Stimulated activated CD4-positive, alpha-beta T cell treated with anti-CD3 and anti-CD28 coated beads, Interleukin-2, amount 100 ng/mL, for 48 hours (primary cell): Measurements from ENCODE around the gene GGT6.

Experiments
- DNase-seq, 2 donors: peaks; one replicate each; pipeline ENCODE4 v3.0.0-alpha.2; 2020

Gene GGT6

DNA sequence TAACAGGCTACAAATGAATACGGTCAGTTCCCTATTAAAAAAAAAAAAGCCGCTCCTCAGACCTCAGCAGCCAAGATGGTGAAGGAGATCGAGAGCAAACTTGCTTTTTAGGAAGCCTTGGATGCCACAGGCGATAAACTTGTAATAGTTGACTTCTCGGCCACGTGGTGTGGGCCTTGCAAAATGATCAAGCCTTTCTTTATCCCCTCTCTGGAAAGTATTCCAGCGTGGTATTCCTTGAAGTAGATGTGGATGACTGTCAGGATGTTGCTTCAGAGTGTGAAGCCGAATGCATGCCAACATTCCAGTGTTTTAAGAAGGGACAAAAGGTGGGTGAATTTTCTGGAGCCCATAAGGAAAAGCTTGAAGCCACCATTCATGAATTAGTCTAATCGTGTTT is 11.8 kb upstream of the GGT6 start:
- no peak for DNase-seq

DNA sequence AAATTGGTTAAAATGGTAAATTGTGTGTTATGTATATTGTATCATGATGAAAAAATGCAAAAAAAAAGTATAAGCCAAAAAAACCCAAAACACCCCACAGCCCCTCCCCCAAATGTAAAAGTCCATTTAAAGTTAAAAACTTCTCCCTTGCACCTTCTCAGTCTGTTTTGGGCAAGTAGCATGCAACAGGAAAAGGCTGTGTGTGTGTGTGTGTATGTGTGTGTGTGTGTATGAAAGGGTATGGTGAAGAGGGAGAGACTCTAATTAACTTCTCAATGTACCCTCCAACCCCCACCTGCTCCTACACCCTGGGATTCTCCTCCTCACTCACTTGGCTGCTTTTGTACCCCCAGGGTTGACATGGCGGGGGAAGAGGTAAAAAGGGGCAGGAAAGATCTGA is 9.2 kb upstream of the GGT6 start:
- no peak for DNase-seq

DNA sequence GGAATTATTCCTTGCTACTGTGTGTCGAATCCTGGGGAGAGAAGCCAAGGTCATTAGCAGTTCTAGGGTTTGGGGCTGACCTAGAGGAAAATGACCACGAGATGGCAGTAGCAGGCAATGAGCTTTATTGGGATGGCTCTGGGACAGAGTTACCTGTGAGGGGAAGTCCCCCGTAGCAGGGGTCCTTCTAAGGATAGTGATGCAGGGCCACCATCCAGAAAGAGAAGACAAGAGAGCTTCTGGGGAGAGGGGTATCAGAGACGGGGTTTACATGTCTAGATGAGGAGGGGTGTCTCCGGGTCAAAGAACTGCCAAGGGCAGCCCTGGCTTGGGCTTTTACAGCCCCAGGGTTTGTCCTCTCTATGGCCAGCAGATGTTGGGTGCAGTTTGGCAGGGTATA is 6.4 kb upstream of the GGT6 start:
- DNase-seq = peak; percentile 55 to 64

DNA sequence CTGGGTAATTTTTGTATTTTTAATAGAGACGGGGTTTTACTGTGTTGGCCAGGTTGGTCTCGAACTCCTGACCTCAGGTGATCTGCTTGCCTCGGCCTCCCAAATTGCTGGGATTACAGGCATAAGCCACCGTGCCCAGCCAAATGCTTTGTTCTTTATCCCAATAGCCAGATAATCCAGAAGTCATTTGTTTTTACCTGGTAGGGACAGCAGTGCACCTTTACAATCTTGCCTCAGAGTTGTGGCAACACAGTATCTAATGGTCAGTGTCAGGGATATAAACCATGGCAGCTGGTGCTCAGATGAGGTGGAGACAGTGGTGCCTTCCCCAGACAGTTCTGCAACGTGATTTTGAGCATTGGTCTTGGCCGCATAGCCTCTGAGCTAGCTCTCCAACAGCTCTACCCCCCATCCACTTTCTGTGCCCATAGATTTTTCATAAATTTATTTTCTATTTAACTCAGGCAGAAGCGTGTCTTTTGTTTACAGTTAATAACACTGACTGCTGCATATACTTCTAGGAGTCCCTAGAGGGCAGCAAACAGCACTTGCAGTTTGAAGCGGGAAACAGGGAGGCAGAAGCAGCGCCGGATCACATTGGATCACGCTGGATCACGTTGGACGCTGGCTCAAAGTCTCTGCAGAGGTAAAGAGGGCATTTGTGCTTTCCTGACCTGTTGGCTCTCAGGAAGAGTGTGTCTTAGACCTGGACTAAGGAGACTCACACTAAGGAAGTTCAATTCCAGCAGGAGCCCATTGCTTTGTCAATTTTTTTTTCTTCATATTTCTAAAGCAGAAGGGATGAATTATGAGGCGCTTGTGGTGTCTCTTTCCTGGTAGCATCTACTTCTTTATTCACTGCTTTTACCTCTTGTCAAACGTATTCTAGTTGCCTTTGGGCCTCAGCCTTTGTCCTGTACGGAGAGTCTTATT is 5.1 kb upstream of the GGT6 start:
- peak; percentile 39 to 47 for DNase-seq

DNA sequence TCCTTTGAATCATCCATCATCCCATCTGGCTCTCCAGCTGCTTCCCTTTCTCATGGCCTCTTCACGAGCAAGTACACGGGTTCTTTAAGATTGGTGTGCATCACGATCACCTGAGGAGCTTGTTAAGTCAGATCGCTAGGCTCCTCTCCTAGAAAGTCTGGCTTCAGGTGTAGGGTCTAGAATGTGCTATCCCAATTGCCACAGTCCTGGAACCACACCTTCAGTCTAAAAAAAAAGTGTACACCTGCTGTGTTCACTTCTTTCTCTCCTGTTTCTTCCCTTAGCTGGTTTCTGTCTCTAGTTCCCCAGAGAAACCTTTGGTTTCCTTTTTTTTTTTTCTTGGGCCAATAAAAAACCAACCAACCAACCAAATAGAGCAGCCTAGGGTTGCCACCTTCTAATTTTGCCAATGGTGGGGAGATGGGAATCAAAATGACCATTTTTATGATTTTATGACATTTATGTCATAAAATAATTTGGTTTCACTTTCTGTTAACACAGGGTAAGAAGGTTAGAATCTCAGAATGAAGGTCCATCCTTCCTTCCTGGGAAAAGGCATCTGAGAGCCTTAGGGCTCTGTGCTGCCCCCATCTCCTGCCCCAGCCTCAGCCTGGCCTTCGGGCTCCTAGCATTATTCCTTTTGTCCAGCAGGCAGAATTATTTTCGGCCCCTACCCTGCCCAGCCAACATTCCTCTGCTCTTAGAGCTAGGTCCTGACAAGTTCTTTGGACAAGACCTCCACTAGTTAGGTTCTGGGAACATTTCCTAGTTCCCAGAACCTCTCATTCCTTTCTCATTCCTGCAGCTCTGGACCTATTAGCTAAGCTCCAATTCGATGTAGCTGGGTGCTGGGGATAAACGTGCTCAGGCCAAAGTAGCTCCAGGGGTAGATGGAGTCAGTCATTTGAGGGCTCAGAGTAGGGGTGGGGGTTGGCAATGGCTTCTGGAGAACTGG is 1.9 kb upstream of the GGT6 start:
- no peak for DNase-seq

DNA sequence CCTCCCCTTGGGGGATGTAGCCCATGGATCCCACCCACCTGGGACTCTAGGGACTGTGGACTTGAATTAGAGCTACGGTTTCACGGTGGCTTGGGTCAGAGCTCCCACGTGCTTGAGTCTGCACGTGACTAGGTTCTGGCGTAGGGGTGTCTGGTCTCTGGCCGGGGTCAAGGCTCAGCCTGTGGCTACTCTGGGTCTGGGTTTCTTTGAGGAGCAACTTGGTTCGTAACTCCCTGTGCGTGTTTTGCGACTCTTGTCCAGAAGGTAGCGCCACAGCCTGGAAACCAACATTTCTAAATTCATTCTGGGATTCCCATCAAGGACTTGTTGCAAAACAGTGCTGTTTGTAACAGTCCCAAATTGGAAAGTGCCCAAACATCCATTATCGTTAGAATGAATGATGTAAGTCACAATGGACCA is 470 bp upstream of the GGT6 start:
- DNase-seq = no peak

DNA sequence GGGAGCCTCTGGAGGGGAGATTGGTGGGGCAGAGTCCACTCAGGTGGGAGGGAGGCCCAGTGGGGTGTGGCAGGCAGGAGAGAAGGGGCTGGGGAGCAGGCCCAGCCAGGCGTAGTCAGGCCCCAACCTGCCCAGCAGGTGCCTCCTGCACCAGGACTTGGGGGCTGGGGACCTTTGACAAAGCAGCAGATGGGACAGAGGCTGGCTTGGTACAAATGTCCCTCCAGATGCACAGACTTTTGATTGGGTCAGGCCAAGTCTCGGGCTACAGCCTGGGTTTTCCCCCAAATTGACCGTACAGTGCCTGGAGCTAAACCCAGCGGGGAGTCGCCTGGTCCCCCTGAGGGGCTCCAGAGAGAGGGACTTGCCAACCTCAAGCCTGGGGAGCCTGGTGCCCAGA is 411 bp downstream of the GGT6 start:
- DNase-seq = no peak

DNA sequence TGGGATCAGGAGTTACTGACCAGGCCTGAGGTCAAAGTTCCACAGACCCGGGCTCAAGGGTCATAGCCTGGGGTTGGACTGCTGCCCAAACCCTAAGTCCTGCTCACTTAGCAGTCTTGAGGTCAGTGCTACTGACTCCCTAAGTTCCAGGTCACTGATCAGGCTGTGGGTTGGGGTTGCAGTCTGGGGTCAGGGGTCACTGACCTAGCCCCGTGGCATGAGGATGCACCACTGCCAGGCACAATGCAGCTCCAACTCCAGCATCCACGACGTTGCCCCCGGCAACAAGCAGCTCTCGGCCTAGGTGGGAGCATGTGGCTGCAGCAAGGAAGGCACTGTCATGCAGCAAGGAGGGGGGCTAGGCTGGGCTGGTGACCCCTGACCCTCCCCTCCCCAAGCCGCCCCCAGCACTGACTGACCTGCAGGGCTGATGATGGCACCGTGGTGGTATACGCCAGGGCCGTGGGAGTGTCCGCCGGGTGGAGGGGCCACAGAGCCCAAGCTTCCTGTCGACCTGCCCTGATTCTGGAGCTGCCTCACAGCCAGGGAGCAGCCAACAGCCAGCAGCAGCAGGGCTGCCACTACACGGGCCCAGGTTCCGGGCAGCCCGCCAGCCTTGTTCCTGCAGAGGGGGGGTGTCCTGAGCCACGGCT is 1.1 kb downstream of the GGT6 start:
- no peak for DNase-seq

DNA sequence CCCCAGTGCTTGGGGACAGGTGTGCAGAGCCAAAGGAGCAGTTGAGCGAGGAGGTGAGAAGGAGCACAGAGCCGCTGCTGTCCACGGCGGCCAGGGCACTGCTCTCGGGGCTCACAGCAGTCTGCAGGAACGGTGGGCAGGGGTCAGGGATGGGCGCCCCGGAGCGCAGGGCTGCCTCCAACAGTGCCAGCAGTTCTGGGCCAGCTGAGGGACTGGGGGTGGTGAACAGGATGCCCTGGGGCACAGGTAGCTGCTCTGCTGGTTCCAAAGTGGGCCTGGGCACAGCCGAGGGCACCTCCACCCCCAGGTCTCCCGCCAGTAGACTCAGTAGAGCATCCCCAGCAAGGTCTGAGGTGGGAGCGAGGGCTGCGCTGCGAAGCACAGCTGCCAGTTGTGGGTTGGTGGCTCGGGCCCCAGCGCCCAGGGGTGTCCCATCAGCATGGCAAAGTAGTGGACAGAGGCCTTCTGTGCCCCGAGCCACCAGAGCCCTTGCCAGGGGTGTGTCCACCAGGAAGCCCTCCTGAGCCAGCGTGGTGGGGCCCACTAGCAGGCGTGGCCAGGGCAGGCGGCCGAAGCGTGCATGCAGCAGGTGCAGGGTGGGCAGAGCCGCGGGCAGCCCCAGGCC is 1.9 kb downstream of the GGT6 start:
- DNase-seq = no peak

DNA sequence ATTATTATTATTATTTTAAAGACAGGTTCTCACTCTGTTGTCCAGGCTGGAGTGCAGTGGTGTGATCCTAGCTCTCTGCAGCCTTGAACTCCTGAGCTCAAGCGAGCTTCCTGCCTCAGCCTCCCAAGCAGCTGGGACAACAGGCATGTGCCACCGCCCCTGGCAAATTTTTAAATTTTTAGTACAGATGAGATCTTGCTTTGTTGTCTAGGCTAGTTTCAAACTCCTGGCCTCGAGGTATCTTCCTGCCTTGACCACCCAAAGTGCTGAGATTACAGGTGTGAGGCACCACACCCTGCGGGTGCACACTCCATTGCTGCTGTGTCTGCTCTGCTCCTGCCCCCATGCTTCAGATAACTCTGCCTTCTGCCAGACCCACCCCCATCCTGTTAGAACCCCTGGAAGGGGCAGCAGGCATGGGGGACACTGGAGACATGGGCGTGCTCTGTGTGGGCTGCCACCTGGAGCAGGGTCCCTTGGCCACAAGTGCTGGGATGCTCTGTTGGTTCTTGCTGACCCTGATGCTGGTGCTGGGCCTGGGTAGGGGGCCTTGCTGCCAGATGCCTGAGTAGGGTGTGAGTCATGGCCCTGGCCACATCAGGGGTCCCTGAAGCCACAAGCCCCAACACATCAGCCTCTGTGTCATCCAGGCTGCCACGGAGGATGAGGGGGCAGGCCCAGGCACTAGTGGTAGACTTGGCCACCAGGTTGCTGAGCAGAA is 2.6 kb downstream of the GGT6 start:
- no peak for DNase-seq

DNA sequence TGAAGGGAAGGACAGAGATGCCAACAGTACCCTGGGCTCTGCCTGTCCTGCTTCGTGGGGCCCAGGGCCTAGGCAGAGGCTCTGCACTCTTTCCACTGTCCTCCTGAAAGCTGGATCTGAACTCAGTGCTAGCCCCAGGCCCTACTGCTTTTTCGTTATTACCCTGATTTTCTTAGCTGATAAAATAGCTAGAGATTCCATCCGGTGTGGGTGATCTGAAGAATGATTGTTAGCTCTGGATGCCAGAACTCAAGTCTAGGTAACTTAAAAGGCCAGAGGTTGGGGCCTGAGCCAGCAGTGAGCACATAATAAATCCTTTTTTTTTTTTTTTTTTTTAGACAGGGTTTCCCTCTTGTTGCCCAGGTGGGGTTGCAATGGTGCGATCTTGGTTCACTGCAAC is 3.4 kb downstream of the GGT6 start:
- DNase-seq = no peak

DNA sequence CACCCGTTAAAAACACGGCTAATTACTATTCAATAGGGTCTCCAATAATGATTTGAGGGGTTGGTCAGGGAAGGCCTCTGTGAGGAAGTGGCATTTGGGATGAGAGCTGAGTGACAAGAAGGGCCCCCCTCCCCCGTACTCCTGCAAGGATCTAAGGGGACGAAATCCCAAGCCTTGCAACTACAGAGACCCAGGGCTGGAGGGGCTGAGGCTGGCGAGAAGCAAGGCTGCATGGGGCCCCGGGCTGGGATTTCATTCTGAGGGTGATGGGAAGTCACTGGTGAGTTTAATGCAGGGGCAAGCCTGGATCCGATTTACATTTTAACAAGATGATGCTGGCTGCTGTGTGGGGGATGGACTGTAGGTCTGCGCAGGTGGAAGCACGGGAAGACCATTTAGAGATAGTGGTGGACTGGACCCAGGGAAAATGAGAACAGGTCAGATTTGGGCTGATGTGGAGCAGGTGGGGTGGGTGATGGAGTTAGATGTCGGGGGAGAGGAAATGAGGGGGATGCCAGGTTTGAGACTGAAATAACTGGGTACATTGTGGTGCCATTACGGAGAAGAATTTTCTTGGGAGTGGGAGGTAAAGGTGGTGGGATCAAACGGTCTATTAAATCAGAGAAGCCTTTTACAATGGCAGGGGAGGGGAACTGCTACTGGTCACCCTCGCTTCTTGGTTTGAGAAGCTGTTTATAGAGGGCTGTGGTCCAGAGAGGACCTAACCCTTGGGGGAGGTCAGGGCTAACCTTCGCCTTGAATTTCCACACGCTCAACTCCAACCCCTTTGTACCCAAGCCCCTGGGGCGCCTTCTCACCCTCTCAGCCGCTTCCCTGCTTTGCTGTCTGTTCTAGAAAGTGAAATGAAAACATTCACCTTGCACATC is 4.3 kb downstream of the GGT6 start:
- DNase-seq = no peak

DNA sequence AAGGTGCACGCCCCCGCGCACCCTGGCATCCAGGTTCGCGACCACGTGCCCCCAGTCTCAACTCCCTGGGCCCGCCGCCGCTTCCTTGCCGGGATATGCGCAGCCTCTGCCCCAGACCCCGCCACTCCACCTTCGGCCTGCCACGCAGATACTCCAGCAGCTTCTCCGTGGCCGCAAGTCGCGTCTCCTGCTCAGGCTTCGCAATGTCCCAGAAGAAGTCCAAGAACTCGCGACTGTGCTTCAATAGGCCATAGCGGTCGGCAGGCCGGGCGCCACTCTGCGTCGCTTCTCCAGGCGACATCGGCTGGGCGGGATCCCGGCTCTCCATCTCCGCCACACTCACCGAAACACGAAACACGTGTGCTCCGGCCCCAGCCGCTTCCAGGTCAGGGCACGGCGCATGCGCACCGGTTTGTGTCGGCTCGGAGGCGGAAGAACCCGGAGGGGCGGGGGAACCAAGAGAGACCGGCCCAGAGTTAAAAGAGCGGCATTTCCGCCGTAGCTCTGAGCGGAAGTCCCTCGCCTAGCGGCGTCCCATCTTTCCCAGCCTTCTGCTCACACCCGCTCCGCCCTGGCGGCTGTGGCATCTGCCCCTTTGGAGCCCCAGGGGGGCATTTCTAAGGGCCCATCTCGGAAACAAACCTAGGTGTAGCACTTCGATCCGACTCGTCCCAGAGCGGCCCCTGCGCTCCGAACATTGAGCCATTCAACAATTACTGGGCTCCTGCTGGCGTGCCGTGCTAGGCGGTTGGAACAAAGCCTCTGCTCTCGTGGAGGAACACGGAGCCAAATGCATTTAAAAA is 5.2 kb downstream of the GGT6 start, which contains the start of gene MYBBP1A:
MYBBP1A (minus strand) TSS at position 388 of the 803 bp plus-strand sequence; CDS start at position 328, 60 bp downstream.
- peak; percentile 97 for DNase-seq

DNA sequence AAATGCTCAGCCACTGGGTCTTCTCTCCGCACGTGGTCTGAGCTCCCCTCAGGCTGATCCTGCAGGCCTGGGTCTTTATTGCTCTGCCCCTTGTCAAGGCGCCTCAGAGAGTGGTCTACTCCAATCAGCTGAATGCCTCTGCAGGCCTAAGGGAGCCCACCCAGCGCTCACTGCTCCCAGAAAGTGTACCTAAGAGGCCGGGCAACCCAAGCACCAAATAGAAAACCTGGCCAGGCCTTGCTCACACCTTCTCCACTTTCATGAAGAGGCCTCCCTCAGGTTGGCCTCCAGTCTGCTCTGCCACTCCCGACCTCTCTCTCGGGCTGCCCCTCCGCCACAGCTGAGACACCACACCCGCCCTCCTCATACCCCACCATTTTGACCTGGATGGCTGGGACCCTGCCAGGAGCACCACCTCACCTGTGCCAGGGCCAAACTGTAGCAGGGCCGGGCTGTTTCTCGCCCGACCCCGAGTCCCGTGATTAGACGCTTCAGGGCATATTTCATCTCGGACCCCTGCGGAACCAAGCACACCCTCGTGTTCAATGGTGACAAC is 5.9 kb downstream of the GGT6 start:
- DNase-seq = no peak

DNA sequence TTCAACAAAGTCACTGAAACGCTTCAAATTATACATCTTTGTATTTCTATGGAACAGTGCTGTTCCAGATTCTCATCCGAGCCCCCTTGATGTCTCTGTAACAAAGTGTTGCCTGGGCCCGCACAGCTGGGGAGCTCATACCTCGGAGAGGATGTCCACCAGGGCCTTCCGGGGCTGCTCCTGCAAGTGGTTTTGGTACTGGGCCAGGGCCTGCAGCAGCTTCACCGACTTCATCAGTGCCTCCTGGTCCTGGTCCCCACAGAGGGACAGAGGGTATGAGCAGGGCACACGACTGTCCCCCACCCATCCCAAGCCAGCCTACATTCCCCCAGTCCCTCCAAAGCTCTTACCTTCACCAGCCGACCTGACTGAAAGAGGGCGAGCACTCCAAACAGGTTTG is 6.7 kb downstream of the GGT6 start:
- no peak for DNase-seq

DNA sequence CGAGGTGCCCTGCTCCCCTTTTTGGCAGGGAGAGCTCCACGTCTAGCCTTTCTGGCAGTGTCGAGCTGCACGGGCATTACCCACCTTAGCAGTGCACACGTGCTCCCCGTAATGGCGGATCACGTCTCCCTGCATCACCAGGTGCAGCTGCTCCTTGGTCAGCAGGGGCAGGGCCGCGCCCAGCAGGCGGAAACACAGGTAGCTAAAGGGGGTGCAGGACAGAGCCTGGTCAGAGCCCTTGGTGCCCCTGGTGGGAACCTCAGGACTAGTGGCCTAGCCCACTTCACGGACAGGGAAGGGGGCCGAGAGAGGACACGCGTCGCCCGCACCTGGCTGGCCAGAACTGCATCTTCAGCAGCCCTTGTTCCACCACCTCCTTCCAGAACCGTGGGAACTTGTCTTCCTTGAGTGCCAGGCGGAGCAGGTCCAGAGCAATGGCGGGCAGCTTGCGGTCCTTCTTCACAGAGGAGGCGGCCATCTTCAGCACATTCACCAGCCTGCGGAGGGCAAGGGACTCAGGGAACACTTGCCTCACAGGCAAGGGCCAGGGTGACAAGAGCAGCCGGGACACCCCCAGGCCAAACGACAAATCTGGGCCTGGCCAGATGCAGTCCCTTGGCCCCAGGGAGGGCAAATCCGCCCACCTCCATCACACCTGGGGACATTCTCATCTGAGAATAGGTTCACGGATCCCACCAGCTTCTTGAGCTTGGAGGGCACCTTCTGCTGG is 8.4 kb downstream of the GGT6 start:
- no peak for DNase-seq

DNA sequence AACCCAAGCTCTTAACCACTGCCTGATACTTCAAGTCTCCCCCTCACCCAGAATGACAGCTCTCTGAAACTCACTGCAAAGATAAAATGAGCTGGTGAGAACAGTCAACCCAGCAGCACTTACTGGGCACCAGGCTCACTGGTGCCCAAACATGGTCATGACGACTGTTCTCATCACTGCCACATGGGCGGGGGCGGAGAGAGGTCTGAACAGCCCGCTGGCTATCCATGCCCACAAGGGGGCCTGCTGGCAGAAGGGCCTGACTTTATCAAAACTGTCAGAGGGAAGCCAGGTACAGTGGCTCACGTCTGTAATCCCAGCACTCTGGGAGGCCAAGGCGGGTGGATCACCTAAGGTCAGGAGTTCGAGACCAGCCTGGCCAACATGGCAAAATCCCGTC is 9.2 kb downstream of the GGT6 start:
- DNase-seq = no peak

DNA sequence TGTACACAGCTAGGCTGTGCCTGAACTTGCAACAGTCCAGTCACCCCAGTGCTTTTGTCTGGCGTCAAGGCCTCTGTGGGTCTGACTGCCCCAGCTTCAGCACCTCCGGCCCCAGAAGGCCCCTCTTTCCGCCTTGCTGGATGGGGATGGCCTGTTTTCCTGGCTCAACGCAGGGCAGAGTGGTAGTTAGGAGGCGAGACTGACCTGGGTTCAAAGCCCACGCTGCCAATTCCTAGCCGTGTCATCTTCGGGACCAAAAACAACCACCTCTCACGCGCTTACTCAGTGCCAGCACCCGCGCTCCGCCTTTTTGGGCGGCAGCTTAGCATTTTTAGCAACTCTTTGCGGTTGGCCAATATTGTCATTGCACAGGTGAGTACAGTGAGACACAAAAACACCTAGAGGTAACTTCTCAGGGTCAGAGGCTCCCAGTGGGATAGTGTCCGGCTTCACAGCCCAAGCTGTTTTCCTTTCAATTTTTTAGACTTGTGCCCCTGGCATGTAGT is 9.8 kb downstream of the GGT6 start:
- no peak for DNase-seq
